GDM1 (cell line): ENCODE results near the gene BRI3BP.
"Not testable (repeated sequence)": the region's sequence is repeated elsewhere in the genome, so short reads cannot be mapped to it uniquely, and the experiment has no call there.

Experiments used
- DNase-seq: peaks from one replicate; lab custom pipeline; 2025; lab: John Stamatoyannopoulos, UW

The BRI3BP gene

GRCh38 chr12:125068391-125068790 is 74.9 kb downstream of the BRI3BP start:
- DNase-seq = no peak

- DNase-seq = no peak
Observed at GRCh38 chr12:125069616-125070015, 76.2 kb downstream of the BRI3BP start.

- no peak for DNase-seq
Observed at GRCh38 chr12:125070112-125070511, 76.7 kb downstream of the BRI3BP start.

- no peak for DNase-seq
Observed at GRCh38 chr12:125070661-125071390, 77.4 kb downstream of the BRI3BP start.

GRCh38 chr12:125071456-125071855 is 78.0 kb downstream of the BRI3BP start:
- DNase-seq = no peak

- no peak for DNase-seq
Observed at GRCh38 chr12:125072496-125072895, 79.1 kb downstream of the BRI3BP start.

GRCh38 chr12:125074294-125074693 is 80.8 kb downstream of the BRI3BP start:
- DNase-seq = not testable (repeated sequence)

- no peak for DNase-seq
Observed at GRCh38 chr12:125076103-125076502, 82.7 kb downstream of the BRI3BP start.

- DNase-seq = no peak
Observed at GRCh38 chr12:125079084-125079483, 85.6 kb downstream of the BRI3BP start.

- no peak for DNase-seq
Observed at GRCh38 chr12:125079648-125080645, 86.5 kb downstream of the BRI3BP start.
